Mesendoderm (in vitro differentiated cells): ENCODE measurements around the gene ADM2.

Experiments
- DNase-seq: peaks from one replicate; pipeline ENCODE4 v3.0.0; 2013
- H2AK5ac ChIP-seq: 2 replicates; pipeline ENCODE4 v1.6.1; 2013; ENCODE audit warnings: low read length, inconsistent platforms
- H2BK120ac ChIP-seq: 2 replicates; pipeline ENCODE4 v1.6.1; 2013; ENCODE audit warnings: low read depth, mild to moderate bottlenecking, low read length, moderate library complexity, mixed read lengths
- H2BK15ac ChIP-seq: replicated peaks from 2 replicates; pipeline ENCODE4 v1.6.1; 2013; ENCODE audit warnings: low read depth, mild to moderate bottlenecking, moderate library complexity
- H2BK5ac ChIP-seq: 2 replicates; pipeline ENCODE4 v1.6.1; 2013; ENCODE audit warnings: low read length, inconsistent platforms
- H3K18ac ChIP-seq: 2 replicates; pipeline ENCODE4 v1.6.1; 2013; ENCODE audit warnings: mild to moderate bottlenecking, low read length, mixed read lengths
- H3K23ac ChIP-seq: one replicate; pipeline ENCODE4 v1.6.1; 2013; ENCODE audit warnings: low read length
- H3K27ac ChIP-seq: 2 replicates; pipeline ENCODE4 v1.5.1; 2013; ENCODE audit warnings: low read depth, mild to moderate bottlenecking, inconsistent platforms, low read length, moderate library complexity
- H3K27me3 ChIP-seq: 2 replicates; pipeline ENCODE4 v1.6.1; 2013; ENCODE audit warnings: low read length, control low read depth, mild to moderate bottlenecking, inconsistent platforms; ENCODE audit not compliant: insufficient read depth, poor library complexity
- H3K36me3 ChIP-seq: 2 replicates; pipeline ENCODE4 v1.6.1; 2013; ENCODE audit warnings: low read length, inconsistent platforms; ENCODE audit not compliant: control insufficient read depth, insufficient read depth
- H3K4ac ChIP-seq: one replicate; pipeline ENCODE4 v1.6.1; 2013; ENCODE audit warnings: low read depth, mild to moderate bottlenecking, low read length, moderate library complexity
- H3K4me1 ChIP-seq: 2 replicates; pipeline ENCODE4 v1.6.1; 2013; ENCODE audit warnings: low read depth, low read length, inconsistent platforms; ENCODE audit not compliant: control insufficient read depth
- H3K4me2 ChIP-seq: 2 replicates; pipeline ENCODE4 v1.6.1; 2013; ENCODE audit warnings: low read length
- H3K4me3 ChIP-seq: 2 replicates; pipeline ENCODE4 v1.5.1; 2013; ENCODE audit warnings: mild to moderate bottlenecking, low read length
- H3K56ac ChIP-seq: one replicate; pipeline ENCODE4 v1.6.1; 2013; ENCODE audit warnings: low read length
- H3K79me1 ChIP-seq: 2 replicates; pipeline ENCODE4 v1.6.1; 2013; ENCODE audit warnings: low read length, inconsistent platforms
- H3K79me2 ChIP-seq: 2 replicates; pipeline ENCODE4 v1.6.1; 2013; ENCODE audit warnings: mild to moderate bottlenecking, low read length; ENCODE audit not compliant: control insufficient read depth, insufficient read depth
- H3K9ac ChIP-seq: 2 replicates; pipeline ENCODE4 v1.6.1; 2013; ENCODE audit warnings: low read length, inconsistent platforms
- H4K5ac ChIP-seq: one replicate; pipeline ENCODE4 v1.6.1; 2013; ENCODE audit warnings: low read length
- H4K8ac ChIP-seq: one replicate; pipeline ENCODE4 v1.6.1; 2013; ENCODE audit warnings: low read depth, mild to moderate bottlenecking, control low read depth, low read length, moderate library complexity
- WGBS: extraction: QIAGEN DNeasy Blood & Tissue Kit; methylation state at CpG from one replicate; pipeline ENCODE4 v1.1.7; 2013; ENCODE audit warnings: low lambda C conversion rate, missing lambda C conversion rate; ENCODE audit not compliant: insufficient coverage; ENCODE audit errors: extremely low coverage; 5-methylcytosine and 5-hydroxymethylcytosine counted together

ADM2 gene

GRCh38 chr22:50452649-50453048, 28.7 kb upstream of the ADM2 start:
- H3K23ac ChIP-seq: no peak overlapping the region
- H3K79me1 ChIP-seq: no peaks in the 10 kb centered on the region
- no peak overlapping the region for H3K4me2 ChIP-seq
- no peak overlapping the region for H3K27ac ChIP-seq
- H2BK120ac ChIP-seq: no peak overlapping the region
- H3K4me1 ChIP-seq: no peaks in the 10 kb centered on the region
- no peak overlapping the region for H3K4ac ChIP-seq
- no CpG with 5 or more reads among the region's 5 CpGs for WGBS
- no peaks in the 10 kb centered on the region for H3K27me3 ChIP-seq
- H4K8ac ChIP-seq: no peak overlapping the region
- H3K18ac ChIP-seq: no peak overlapping the region
- H3K36me3 ChIP-seq: peaks cover 8% of the 10 kb centered on the region
- H2BK5ac ChIP-seq: no peak overlapping the region
- DNase-seq: no peak
- no peak overlapping the region for H3K9ac ChIP-seq
- H3K56ac ChIP-seq: no peak overlapping the region
- no peak overlapping the region for H4K5ac ChIP-seq
- H2BK15ac ChIP-seq: no peak overlapping the region
- H3K4me3 ChIP-seq: no peak overlapping the region
- no peak overlapping the region for H2AK5ac ChIP-seq
- H3K79me2 ChIP-seq: no peaks in the 10 kb centered on the region

- H3K27me3 ChIP-seq: no peaks in the 10 kb centered on the region
- no peak overlapping the region for H3K4ac ChIP-seq
- H4K5ac ChIP-seq: no peak overlapping the region
- no peak overlapping the region for H2BK15ac ChIP-seq
- WGBS: no CpG with 5 or more reads among the region's 27 CpGs
- H3K18ac ChIP-seq: no peak overlapping the region
- no peak overlapping the region for H3K4me2 ChIP-seq
- no peak for DNase-seq
- H3K56ac ChIP-seq: no peak overlapping the region
- H4K8ac ChIP-seq: no peak overlapping the region
- no peaks in the 10 kb centered on the region for H3K79me2 ChIP-seq
- H2BK120ac ChIP-seq: no peak overlapping the region
- no peak overlapping the region for H3K23ac ChIP-seq
- no peak overlapping the region for H3K9ac ChIP-seq
- no peak overlapping the region for H2AK5ac ChIP-seq
- no peak overlapping the region for H3K4me3 ChIP-seq
- H3K27ac ChIP-seq: no peak overlapping the region
- no peaks in the 10 kb centered on the region for H3K79me1 ChIP-seq
- no peaks in the 10 kb centered on the region for H3K4me1 ChIP-seq
- H3K36me3 ChIP-seq: peaks cover 9% of the 10 kb centered on the region
- H2BK5ac ChIP-seq: no peak overlapping the region
Observed at GRCh38 chr22:50454556-50455075, 26.7 kb upstream of the ADM2 start.

GRCh38 chr22:50455201-50455600, 26.1 kb upstream of the ADM2 start:
- no peak overlapping the region for H2BK5ac ChIP-seq
- H3K27me3 ChIP-seq: no peaks in the 10 kb centered on the region
- no CpG with 5 or more reads among the region's 18 CpGs for WGBS
- no peak overlapping the region for H3K18ac ChIP-seq
- H3K4me3 ChIP-seq: no peak overlapping the region
- no peaks in the 10 kb centered on the region for H3K79me2 ChIP-seq
- H2BK15ac ChIP-seq: no peak overlapping the region
- H3K4me2 ChIP-seq: no peak overlapping the region
- no peak for DNase-seq
- H3K23ac ChIP-seq: no peak overlapping the region
- no peaks in the 10 kb centered on the region for H3K4me1 ChIP-seq
- H3K79me1 ChIP-seq: no peaks in the 10 kb centered on the region
- peaks cover 9% of the 10 kb centered on the region for H3K36me3 ChIP-seq
- no peak overlapping the region for H3K56ac ChIP-seq
- no peak overlapping the region for H2AK5ac ChIP-seq
- H3K4ac ChIP-seq: no peak overlapping the region
- H3K9ac ChIP-seq: no peak overlapping the region
- no peak overlapping the region for H3K27ac ChIP-seq
- no peak overlapping the region for H4K8ac ChIP-seq
- no peak overlapping the region for H2BK120ac ChIP-seq
- H4K5ac ChIP-seq: no peak overlapping the region

GRCh38 chr22:50456026-50456425, 25.3 kb upstream of the ADM2 start:
- Histone ChIP-seq H3K56ac (no peak overlapping the region), H2BK5ac (no peak overlapping the region), H2AK5ac (no peak overlapping the region), H3K18ac (no peak overlapping the region), H2BK15ac (no peak overlapping the region), H3K36me3 (peaks cover 11% of the 10 kb centered on the region), H4K5ac (no peak overlapping the region), H3K79me1 (no peaks in the 10 kb centered on the region), H3K23ac (no peak overlapping the region), H3K79me2 (no peaks in the 10 kb centered on the region), H3K9ac (no peak overlapping the region), H3K27ac (no peak overlapping the region), H3K4ac (no peak overlapping the region), H2BK120ac (no peak overlapping the region), H3K4me1 (no peaks in the 10 kb centered on the region), H4K8ac (no peak overlapping the region), H3K4me3 (no peak overlapping the region), H3K27me3 (no peaks in the 10 kb centered on the region), H3K4me2 (no peak overlapping the region)
- no peak for DNase-seq
- no CpG with 5 or more reads among the region's 11 CpGs for WGBS

- H3K4ac ChIP-seq: no peak overlapping the region
- peaks cover 11% of the 10 kb centered on the region for H3K36me3 ChIP-seq
- no peak overlapping the region for H3K9ac ChIP-seq
- H3K4me2 ChIP-seq: no peak overlapping the region
- no peak overlapping the region for H3K4me3 ChIP-seq
- peak; percentile 29 for DNase-seq
- no peak overlapping the region for H3K27ac ChIP-seq
- H2AK5ac ChIP-seq: no peak overlapping the region
- no peaks in the 10 kb centered on the region for H3K27me3 ChIP-seq
- no peak overlapping the region for H2BK120ac ChIP-seq
- H3K79me1 ChIP-seq: no peaks in the 10 kb centered on the region
- H4K5ac ChIP-seq: no peak overlapping the region
- no CpG with 5 or more reads among the region's 34 CpGs for WGBS
- H3K4me1 ChIP-seq: no peaks in the 10 kb centered on the region
- no peaks in the 10 kb centered on the region for H3K79me2 ChIP-seq
- H2BK15ac ChIP-seq: no peak overlapping the region
- H4K8ac ChIP-seq: no peak overlapping the region
- no peak overlapping the region for H2BK5ac ChIP-seq
- H3K18ac ChIP-seq: no peak overlapping the region
- H3K56ac ChIP-seq: no peak overlapping the region
- H3K23ac ChIP-seq: no peak overlapping the region
Observed at GRCh38 chr22:50456466-50457234, 24.7 kb upstream of the ADM2 start.

- H3K56ac ChIP-seq: no peak overlapping the region
- no peaks in the 10 kb centered on the region for H3K79me2 ChIP-seq
- no peak overlapping the region for H2BK5ac ChIP-seq
- H3K23ac ChIP-seq: no peak overlapping the region
- no peak overlapping the region for H3K4me2 ChIP-seq
- H2BK15ac ChIP-seq: no peak overlapping the region
- no peak for DNase-seq
- no peak overlapping the region for H3K27ac ChIP-seq
- H4K5ac ChIP-seq: no peak overlapping the region
- H3K9ac ChIP-seq: no peak overlapping the region
- no peaks in the 10 kb centered on the region for H3K4me1 ChIP-seq
- H2AK5ac ChIP-seq: no peak overlapping the region
- no peaks in the 10 kb centered on the region for H3K27me3 ChIP-seq
- H3K79me1 ChIP-seq: no peaks in the 10 kb centered on the region
- no peak overlapping the region for H4K8ac ChIP-seq
- peaks cover 14% of the 10 kb centered on the region for H3K36me3 ChIP-seq
- H2BK120ac ChIP-seq: no peak overlapping the region
- no peak overlapping the region for H3K18ac ChIP-seq
- WGBS: no CpG with 5 or more reads among the region's 22 CpGs
- no peak overlapping the region for H3K4ac ChIP-seq
- H3K4me3 ChIP-seq: no peak overlapping the region
Observed at GRCh38 chr22:50459016-50459415, 22.3 kb upstream of the ADM2 start.
